Measurements from ENCODE around the gene QKI.

QKI gene

DNA sequence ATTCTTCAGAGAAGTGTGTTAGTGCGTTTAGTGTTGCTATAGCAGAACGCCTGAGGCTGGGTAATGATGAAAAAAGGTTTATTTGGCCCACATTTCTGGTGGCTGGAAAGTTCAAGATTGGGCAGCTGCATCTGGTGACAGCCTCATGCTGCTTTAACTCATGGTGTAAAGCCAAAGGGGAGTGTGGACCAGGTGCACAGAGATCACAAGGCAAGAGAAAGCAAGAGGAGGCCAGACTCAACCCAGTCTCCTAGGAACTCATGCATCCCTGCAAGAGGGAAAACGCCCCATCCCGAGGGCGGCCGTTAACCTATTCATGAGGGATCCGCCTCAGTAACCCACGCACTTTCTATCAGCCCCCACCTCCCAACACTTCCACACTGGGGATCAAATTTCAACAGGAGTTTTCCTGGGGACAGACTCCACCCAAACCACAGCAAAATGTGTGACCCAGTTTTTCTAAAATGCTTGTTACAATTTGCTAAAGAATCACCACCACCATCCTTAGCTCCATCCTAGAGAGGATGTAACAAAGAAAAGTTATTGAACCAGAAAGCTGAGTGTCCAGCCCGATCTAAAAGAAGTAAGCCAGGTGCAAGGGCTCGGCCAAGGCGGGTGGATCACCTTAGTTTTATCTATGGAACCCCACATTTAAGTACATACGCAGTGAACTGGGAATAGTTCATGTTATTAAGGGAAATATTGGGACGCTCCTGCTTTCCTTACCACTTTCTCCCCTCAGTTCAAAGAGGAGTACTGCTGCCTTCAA is 164.8 kb downstream of the QKI start:
- no peak overlapping the region for H3K4me3 ChIP-seq (ENCODE audit: low read depth, low read length)
- TF ChIP-seq, protein P1, sequence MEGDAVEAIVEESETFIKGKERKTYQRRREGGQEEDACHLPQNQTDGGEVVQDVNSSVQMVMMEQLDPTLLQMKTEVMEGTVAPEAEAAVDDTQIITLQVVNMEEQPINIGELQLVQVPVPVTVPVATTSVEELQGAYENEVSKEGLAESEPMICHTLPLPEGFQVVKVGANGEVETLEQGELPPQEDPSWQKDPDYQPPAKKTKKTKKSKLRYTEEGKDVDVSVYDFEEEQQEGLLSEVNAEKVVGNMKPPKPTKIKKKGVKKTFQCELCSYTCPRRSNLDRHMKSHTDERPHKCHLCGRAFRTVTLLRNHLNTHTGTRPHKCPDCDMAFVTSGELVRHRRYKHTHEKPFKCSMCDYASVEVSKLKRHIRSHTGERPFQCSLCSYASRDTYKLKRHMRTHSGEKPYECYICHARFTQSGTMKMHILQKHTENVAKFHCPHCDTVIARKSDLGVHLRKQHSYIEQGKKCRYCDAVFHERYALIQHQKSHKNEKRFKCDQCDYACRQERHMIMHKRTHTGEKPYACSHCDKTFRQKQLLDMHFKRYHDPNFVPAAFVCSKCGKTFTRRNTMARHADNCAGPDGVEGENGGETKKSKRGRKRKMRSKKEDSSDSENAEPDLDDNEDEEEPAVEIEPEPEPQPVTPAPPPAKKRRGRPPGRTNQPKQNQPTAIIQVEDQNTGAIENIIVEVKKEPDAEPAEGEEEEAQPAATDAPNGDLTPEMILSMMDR (IDR thresholded peaks at IDR 0.05; ENCODE audit: borderline replicate concordance, insufficient read depth, low read depth, low read length) = no peak

DNA sequence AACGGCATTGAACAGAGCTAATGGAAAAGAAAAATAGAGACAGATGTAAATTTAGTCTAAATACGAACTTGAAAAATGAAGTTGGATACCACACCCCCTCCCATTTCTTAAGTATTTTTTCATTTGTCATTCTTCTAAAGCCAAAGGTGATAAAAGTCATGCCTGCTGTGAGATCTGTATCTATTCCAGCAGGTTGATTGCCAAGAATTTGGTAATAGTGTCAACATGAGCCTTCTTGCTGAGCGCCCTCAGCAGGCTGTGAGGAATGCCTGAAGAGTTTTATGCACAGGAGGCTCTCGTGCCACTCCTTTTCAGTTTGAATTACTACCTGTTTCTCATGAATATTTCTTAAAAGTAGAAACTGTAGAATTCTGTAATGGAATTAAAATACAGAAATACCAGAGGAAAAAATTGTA is 165.4 kb downstream of the QKI start:
- TF ChIP-seq, protein P1 (IDR thresholded peaks at IDR 0.05; ENCODE audit: borderline replicate concordance, insufficient read depth, low read depth, low read length) = no peak
- H3K4me3 ChIP-seq (ENCODE audit: low read depth, low read length) = no peak overlapping the region

DNA sequence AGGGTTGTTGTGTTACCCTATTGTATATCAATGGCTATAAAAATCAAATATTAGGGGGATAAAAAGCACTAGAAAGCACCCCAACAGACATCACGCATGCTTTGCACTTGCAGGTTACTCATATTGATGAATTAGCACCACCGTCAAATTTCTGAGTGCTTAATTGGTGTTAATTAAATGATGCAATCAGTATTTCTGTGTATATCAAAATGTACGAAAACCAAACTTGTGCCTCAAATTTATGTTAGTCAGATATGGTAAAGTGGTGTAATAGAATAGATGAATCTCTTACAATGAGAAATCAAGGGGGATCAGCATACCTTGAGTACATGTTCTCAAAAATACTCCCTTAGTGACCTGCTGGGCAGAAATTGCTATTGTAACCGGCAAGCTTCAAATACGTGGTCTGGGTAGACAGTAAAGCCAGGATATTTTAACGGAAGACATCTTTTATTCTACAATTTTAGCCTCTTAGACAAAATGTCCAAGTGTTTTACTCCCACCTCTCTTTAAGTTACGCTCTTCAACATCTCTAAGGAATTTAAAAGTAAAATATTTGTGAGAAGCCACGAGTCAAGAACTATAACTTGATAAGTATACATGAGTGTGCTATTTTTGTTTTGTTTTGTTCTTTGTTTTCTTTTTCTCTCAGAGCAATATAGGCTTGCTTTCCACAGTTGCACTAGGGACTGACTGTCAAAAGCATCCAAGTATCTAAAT is 166.0 kb downstream of the QKI start:
- no peak overlapping the region for H3K4me3 ChIP-seq (ENCODE audit: low read depth, low read length)
- TF ChIP-seq, protein P1 (IDR thresholded peaks at IDR 0.05; ENCODE audit: borderline replicate concordance, insufficient read depth, low read depth, low read length) = no peak

GRCh38 chr6:163583558-163583957 is 169.0 kb downstream of the QKI start:
- H3K4me3 ChIP-seq (ENCODE audit: low read depth, low read length) = no peak overlapping the region
- TF ChIP-seq, protein P1 (IDR thresholded peaks at IDR 0.05; ENCODE audit: borderline replicate concordance, insufficient read depth, low read depth, low read length) = no peak

DNA sequence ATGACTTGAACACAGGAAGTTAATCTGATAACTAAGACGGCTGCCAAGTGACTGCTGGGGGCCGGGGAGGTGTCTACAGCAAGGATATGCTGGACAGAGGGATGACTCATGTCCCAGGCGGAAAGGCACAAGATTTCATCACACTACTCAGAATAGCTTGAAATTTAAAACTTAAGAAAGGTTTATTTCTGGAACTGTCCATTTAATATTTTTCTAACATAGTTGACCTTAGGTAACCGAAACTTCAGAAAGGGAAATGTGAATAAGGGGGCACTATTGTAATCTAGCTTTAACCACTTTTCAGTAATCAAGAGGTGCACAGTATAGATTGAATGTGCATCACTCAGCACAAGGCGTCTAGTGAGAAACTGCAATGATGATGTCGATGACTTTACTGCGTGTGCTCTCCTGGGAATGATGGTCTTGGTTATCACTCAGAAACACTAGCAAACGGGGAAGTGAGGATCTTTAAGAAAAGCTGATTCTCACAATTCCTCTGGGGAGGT is 171.5 kb downstream of the QKI start:
- H3K4me3 ChIP-seq (ENCODE audit: low read depth, low read length) = no peak overlapping the region
- TF ChIP-seq, protein P1 (IDR thresholded peaks at IDR 0.05; ENCODE audit: borderline replicate concordance, insufficient read depth, low read depth, low read length) = no peak

- no peak overlapping the region for H3K4me3 ChIP-seq (ENCODE audit: low read depth, low read length)
- TF ChIP-seq, protein P1 (IDR thresholded peaks at IDR 0.05; ENCODE audit: borderline replicate concordance, insufficient read depth, low read depth, low read length) = no peak
Measured at GRCh38 chr6:163586888-163587287, 172.4 kb downstream of the QKI start.
